K562 (cell line): ENCODE results near the gene SIK3. TPM values are rescaled to one million over a fixed set of nuclear protein-coding genes. Genes with fewer than 3 reads are reported as not detected.

Experiments
- ATAC-seq: fragments of 200-7000 bp; cut with Tn5 transposase; 3 replicates; pipeline ENCODE4 v1.9.1; 2020; ENCODE audit warnings: moderate library complexity
- Bru-seq: library from RNA; stranded (reverse); fragments of 400-500 nt; gene quantifications from one replicate; lab custom pipeline; 2021; lab: Mats Ljungman, UMichigan
- BruChase-seq, 2 experiments: library from RNA; stranded (reverse); fragments of 400-500 nt; gene quantifications; one replicate each; lab custom pipeline; 2021; lab: Mats Ljungman, UMichigan
- BruUV-seq: library from RNA; stranded (reverse); fragments of 400-500 nt; replicated peaks from 2 replicates; lab custom pipeline; 2021; lab: Mats Ljungman, UMichigan
- CTCF ChIA-PET: fragments of 300-600 bp; formaldehyde crosslinking; extraction: SDS; loops from one replicate; lab custom pipeline; 2021; ENCODE audit warnings: low intra/inter-chr PET ratio; lab: Yijun Ruan, JAX
- POLR2A ChIA-PET: fragments of 300-600, 350-650 bp; sonication (Branson Sonifier 250); formaldehyde crosslinking; extraction: SDS; loops from one replicate; lab custom pipeline; 2021; ENCODE audit warnings: antibody characterized with exemption, inconsistent platforms; lab: Yijun Ruan, JAX
- DNase-seq, 4 experiments: peaks; one replicate each; pipeline versions ENCODE4 v3.0.0 to v3.0.0-alpha.2; 2011 to 2018; ENCODE audit warnings: low spot score in 3 of 4, mixed read lengths in 3 of 4; ENCODE audit errors: extremely low read depth in 1 of 4
- FAIRE-seq: peaks from 2 replicates; lab custom pipeline; 2011; peaks lifted over from hg19 to GRCh38; lab: Jason Lieb, UNC
- H2AFZ ChIP-seq: 2 replicates; pipeline ENCODE4 v1.6.0; 2011; ENCODE audit warnings: low read depth, low read length, control low read depth, inconsistent platforms
- H3K27ac ChIP-seq: fragments of 200-600 bp; 3 replicates; pipeline ENCODE4 v1.8.0; 2011; ENCODE audit warnings: low read depth, mild to moderate bottlenecking, control low read depth, inconsistent platforms, low read length, moderate library complexity, mixed read lengths; ENCODE audit errors: extremely low read depth
- H3K27me3 ChIP-seq, 2 experiments: fragments of 300-600 bp in 1 of 2; 2 replicates in 1 of 2; 3 replicates in 1 of 2; pipeline versions ENCODE4 v1.6.0 to v1.8.0; 2011; ENCODE audit warnings: inconsistent platforms in 2 of 2, low read length in 2 of 2, mild to moderate bottlenecking in 1 of 2, mixed read lengths in 1 of 2, moderate library complexity in 1 of 2; ENCODE audit not compliant: control insufficient read depth in 2 of 2, insufficient read depth in 2 of 2
- H3K36me3 ChIP-seq: fragments of 300-600 bp; 3 replicates; pipeline ENCODE4 v1.8.0; 2011; ENCODE audit warnings: mild to moderate bottlenecking, low read length, inconsistent platforms; ENCODE audit not compliant: control insufficient read depth, insufficient read depth
- H3K4me1 ChIP-seq, 2 experiments: fragments of 200-600 bp in 1 of 2; replicated peaks in 1 of 2; 2 replicates in 1 of 2; 3 replicates in 1 of 2; pipeline versions ENCODE4 v1.5.1 to v1.8.0; 2011; ENCODE audit warnings: inconsistent platforms in 2 of 2, low read length in 2 of 2, mild to moderate bottlenecking in 1 of 2, mixed read lengths in 1 of 2, moderate library complexity in 1 of 2; ENCODE audit not compliant: control insufficient read depth in 2 of 2, insufficient read depth in 2 of 2
- H3K4me2 ChIP-seq: 2 replicates; pipeline ENCODE4 v1.6.1; 2011; ENCODE audit warnings: low read length, control low read depth, inconsistent platforms, mixed read lengths; ENCODE audit not compliant: insufficient read depth
- H3K4me3 ChIP-seq: fragments of 200-600 bp; sonication (generic), shearing (Covaris generic); 2 replicates; pipeline ENCODE4 v1.5.1; 2016; ENCODE audit warnings: control low read depth, inconsistent platforms
- H3K79me2 ChIP-seq: fragments of 200-600 bp; 3 replicates; pipeline ENCODE4 v1.8.0; 2011; ENCODE audit warnings: low read length, inconsistent platforms; ENCODE audit not compliant: control insufficient read depth, insufficient read depth
- H3K9ac ChIP-seq, 2 experiments: 2 replicates each; pipeline versions ENCODE4 v1.6.0 to v1.6.1; 2011; ENCODE audit warnings: low read depth in 2 of 2, low read length in 2 of 2, control low read depth in 1 of 2, inconsistent platforms in 1 of 2, mild to moderate bottlenecking in 1 of 2, mixed read lengths in 1 of 2; ENCODE audit not compliant: insufficient read depth in 1 of 2
- H3K9me1 ChIP-seq: one replicate; pipeline ENCODE4 v1.6.0; 2011; ENCODE audit warnings: inconsistent platforms, mild to moderate bottlenecking, low read length, moderate library complexity; ENCODE audit not compliant: control insufficient read depth, insufficient read depth
- H3K9me3 ChIP-seq: replicated peaks from 2 replicates; pipeline ENCODE4 v1.5.1; 2011; ENCODE audit warnings: low read depth, low read length, inconsistent platforms; ENCODE audit not compliant: control insufficient read depth, insufficient read depth
- H4K20me1 ChIP-seq: replicated peaks from 2 replicates; pipeline ENCODE4 v1.6.1; 2011; ENCODE audit warnings: low read length, inconsistent platforms, mixed read lengths; ENCODE audit not compliant: control insufficient read depth, insufficient read depth
- CREBBP ChIP-seq: IDR thresholded peaks from one replicate; pipeline ENCODE4 v1.6.1; 2012; ENCODE audit warnings: low read depth, mild to moderate bottlenecking, control low read depth, inconsistent platforms, low read length
- MYC ChIP-seq, 2 experiments: fragments of 250-450 bp in 1 of 2; sonication (Bioruptor Pico) in 1 of 2; IDR thresholded peaks; 2 replicates each; pipeline versions ENCODE4 v1.5.1 to v1.6.1; 2012 to 2021; ENCODE audit warnings: low read depth in 2 of 2, borderline replicate concordance in 1 of 2, improper control_type of control experiment in 1 of 2, low read length in 1 of 2, mild to moderate bottlenecking in 1 of 2, moderate library complexity in 1 of 2
- NR2C2 ChIP-seq, 2 experiments: fragments of 200-800 bp in 1 of 2; sonication (Bioruptor generic) in 1 of 2; sonication (generic) in 1 of 2; formaldehyde crosslinking in 1 of 2; IDR thresholded peaks; 2 replicates each; pipeline versions ENCODE4 v1.6.1 to v1.8.0; 2016 to 2022; ENCODE audit warnings: mild to moderate bottlenecking in 1 of 2, missing compliant biosample characterization in 1 of 2, missing genetic modification characterization in 1 of 2, missing genetic modification reagents in 1 of 2
- ZHX1 ChIP-seq: fragments of 150-350 bp; conservative IDR thresholded peaks from 2 replicates; pipeline ENCODE4 v1.6.1; 2014; ENCODE audit warnings: low read length
- WGBS: fragments of 100-300 bp; shearing (Covaris generic); methylation state at CpG from one replicate; pipeline ENCODE4 v1.1.6; 2016; ENCODE audit warnings: low coverage, mixed read lengths; ENCODE audit not compliant: insufficient coverage; ENCODE audit errors: missing lambda C conversion rate; 5-methylcytosine and 5-hydroxymethylcytosine counted together
- in situ Hi-C: fragments of 300-500 bp; cut with MboI; formaldehyde crosslinking; loops from 4 replicates; pipeline ENCODE4 v1.15.0; 2018; ENCODE audit warnings: inconsistent platforms, mixed read lengths
- intact Hi-C: fragments of 100-400 bp; cut with micrococcal nuclease; formaldehyde crosslinking; loops from 2 replicates; pipeline ENCODE4 v1.14.2; 2022
- long read RNA-seq, 3 experiments: library from polyadenylated mRNA in 2 of 3; library from RNA in 1 of 3; unstranded in 2 of 3; stranded (forward) in 1 of 3; transcript quantifications; one replicate each; pipeline ENCODE4 v2.0.0, GENCODE V29; 2019 to 2022
- polyA minus RNA-seq, 3 experiments: library from RNA; depleted of rRNA, polyadenylated mRNA; stranded (reverse); fragments of >200 nt; gene quantifications; 2 replicates each; pipeline ENCODE4 v1.2.3, GENCODE V29; 2011
- polyA plus RNA-seq, 8 experiments: library from polyadenylated mRNA; depleted of rRNA in 4 of 8; stranded (reverse) in 5 of 8; unstranded in 3 of 8; fragments of >200 nt; fragmentation: Nextera tagmentation in 2 of 8; fragmentation: Illumina TruSeq in 1 of 8; extraction: Ambion mirVana in 2 of 8; extraction: Trizol in 1 of 8; gene quantifications; 2 replicates each; pipeline versions ENCODE4 v1.2.1 to v1.2.3, GENCODE V29; 2011 to 2014; ENCODE audit warnings: inconsistent platforms in 1 of 8, missing spikeins in 1 of 8
- total RNA-seq, 7 experiments: library from RNA; depleted of rRNA in 6 of 7; stranded (reverse); fragments of >200 nt in 6 of 7; fragmentation: Illumina TruSeq in 2 of 7; extraction: Trizol in 2 of 7; gene quantifications; 2 replicates each; pipeline versions ENCODE4 v1.2.1 to v1.2.3, GENCODE V29; 2011 to 2021; ENCODE audit warnings: low replicate concordance in 1 of 7
- TF ChIP-seq, protein P1 (sequence below): fragments of 200-800 bp; sonication (Bioruptor generic); IDR thresholded peaks from 2 replicates; pipeline ENCODE4 v1.6.1; 2017; ENCODE audit warnings: missing genetic modification characterization, missing compliant biosample characterization
- TF ChIP-seq, protein P2 (sequence below): fragments of 200-800 bp; sonication (Bioruptor generic); IDR thresholded peaks from 2 replicates; pipeline ENCODE4 v1.6.1; 2017; ENCODE audit warnings: missing genetic modification characterization, missing compliant biosample characterization

SIK3 gene
- 63.2 and 103 TPM in 2 replicates for total RNA-seq (2011; cell fraction: chromatin; rRNA removed; ENCODE audit: low replicate concordance)
- 30.0 and 38.4 TPM in 2 replicates for total RNA-seq (2011; cell fraction: nucleolus; rRNA removed)
- 51.0 and 57.2 TPM in 2 replicates for total RNA-seq (2011; cell fraction: nucleoplasm; rRNA removed)
- total RNA-seq (2014; rRNA removed) (8.4 and 9.5 TPM in 2 replicates), total RNA-seq (2014; rRNA removed; fragmentation: Illumina TruSeq; extraction: Trizol) (10.7 and 10.8 TPM in 2 replicates), total RNA-seq (2015; rRNA removed; fragmentation: Illumina TruSeq; extraction: Trizol) (7.6 and 8.5 TPM in 2 replicates), total RNA-seq (2021) (16.7 and 21.6 TPM in 2 replicates), polyA plus RNA-seq (2011; rRNA removed) (6.1 and 7.3 TPM in 2 replicates), polyA plus RNA-seq (2014; fragmentation: Illumina TruSeq; extraction: Trizol) (12.2 and 14.0 TPM in 2 replicates), polyA plus RNA-seq (2014; fragmentation: Nextera tagmentation; extraction: Ambion mirVana) (1 to 10 TPM; 1.6 to 1.8 TPM), polyA plus RNA-seq (2014; rRNA removed) (8.0 and 8.9 TPM in 2 replicates), polyA minus RNA-seq (2011; rRNA and poly(A)+ RNA removed) (14.2 and 16.0 TPM in 2 replicates), Bru-seq, nascent RNA (percentile 76 among the genes with signal in this experiment), BruChase-seq, experiment 1, labeled RNA remaining after a 2-hour chase (percentile 80 among the genes with signal in this experiment), BruChase-seq, experiment 2, labeled RNA remaining after a 6-hour chase (percentile 79 among the genes with signal in this experiment)
- 4.2 and 4.4 TPM in 2 replicates for polyA plus RNA-seq (2011; cell fraction: cytosol; rRNA removed)
- 21.4 and 34.9 TPM in 2 replicates for polyA plus RNA-seq (2011; cell fraction: nucleus; rRNA removed)
- polyA plus RNA-seq (2012) = 9.5 and 10.3 TPM in 2 replicates
- polyA minus RNA-seq (2011; cell fraction: cytosol; rRNA and poly(A)+ RNA removed) = 6.6 and 9.6 TPM in 2 replicates
- 22.2 and 28.9 TPM in 2 replicates for polyA minus RNA-seq (2011; cell fraction: nucleus; rRNA and poly(A)+ RNA removed)
- long read RNA-seq, experiment 1, partial matches to known transcripts = 34 of 49 reads
- long read RNA-seq, experiment 1, other reads (novel, unspliced or antisense) = 14 of 49 reads
- long read RNA-seq, experiment 2, partial matches to known transcripts = 6 of 11 reads
- long read RNA-seq, experiment 2, other reads (novel, unspliced or antisense) = 5 of 11 reads
- long read RNA-seq, experiment 3, partial matches to known transcripts = 1 of 3 reads
- long read RNA-seq, experiment 3, other reads (novel, unspliced or antisense) = 2 of 3 reads

GRCh38 chr11:117098269-117099232, at the start of gene SIK3:
TSS of gene SIK3 (minus strand) at chr11:117098428. CDS start at chr11:117098415, 13 bp downstream.
- 18% methylated on average over 21 of the region's 78 CpGs for WGBS
- TF ChIP-seq NR2C2 (CRISPR knock-in tag; IDR thresholded peaks at IDR 0.05) (no peak), NR2C2 (tag; IDR thresholded peaks at IDR 0.05) (peak; percentile 87), CREBBP (no peak), MYC (IDR thresholded peaks at IDR 0.05; ENCODE audit: low read depth, low read length) (peak; percentile 83), MYC (CRISPR knock-in tag; IDR thresholded peaks at IDR 0.05; ENCODE audit: borderline replicate concordance, low read depth) (0 out of 2 replicates have a peak, but pooled peaks have one; percentile 20), ZHX1 (no peak)
- TF ChIP-seq, protein P1, sequence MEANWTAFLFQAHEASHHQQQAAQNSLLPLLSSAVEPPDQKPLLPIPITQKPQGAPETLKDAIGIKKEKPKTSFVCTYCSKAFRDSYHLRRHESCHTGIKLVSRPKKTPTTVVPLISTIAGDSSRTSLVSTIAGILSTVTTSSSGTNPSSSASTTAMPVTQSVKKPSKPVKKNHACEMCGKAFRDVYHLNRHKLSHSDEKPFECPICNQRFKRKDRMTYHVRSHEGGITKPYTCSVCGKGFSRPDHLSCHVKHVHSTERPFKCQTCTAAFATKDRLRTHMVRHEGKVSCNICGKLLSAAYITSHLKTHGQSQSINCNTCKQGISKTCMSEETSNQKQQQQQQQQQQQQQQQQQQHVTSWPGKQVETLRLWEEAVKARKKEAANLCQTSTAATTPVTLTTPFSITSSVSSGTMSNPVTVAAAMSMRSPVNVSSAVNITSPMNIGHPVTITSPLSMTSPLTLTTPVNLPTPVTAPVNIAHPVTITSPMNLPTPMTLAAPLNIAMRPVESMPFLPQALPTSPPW = peak; percentile 100
- TF ChIP-seq, protein P2, sequence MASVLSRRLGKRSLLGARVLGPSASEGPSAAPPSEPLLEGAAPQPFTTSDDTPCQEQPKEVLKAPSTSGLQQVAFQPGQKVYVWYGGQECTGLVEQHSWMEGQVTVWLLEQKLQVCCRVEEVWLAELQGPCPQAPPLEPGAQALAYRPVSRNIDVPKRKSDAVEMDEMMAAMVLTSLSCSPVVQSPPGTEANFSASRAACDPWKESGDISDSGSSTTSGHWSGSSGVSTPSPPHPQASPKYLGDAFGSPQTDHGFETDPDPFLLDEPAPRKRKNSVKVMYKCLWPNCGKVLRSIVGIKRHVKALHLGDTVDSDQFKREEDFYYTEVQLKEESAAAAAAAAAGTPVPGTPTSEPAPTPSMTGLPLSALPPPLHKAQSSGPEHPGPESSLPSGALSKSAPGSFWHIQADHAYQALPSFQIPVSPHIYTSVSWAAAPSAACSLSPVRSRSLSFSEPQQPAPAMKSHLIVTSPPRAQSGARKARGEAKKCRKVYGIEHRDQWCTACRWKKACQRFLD (CRISPR knock-in tag) = peak; percentile 94

More at GRCh38 chr11:117098269-117099232, at the start of gene SIK3:
- H2AFZ ChIP-seq = peak within 1 kb of the TSS; percentile 95
- H3K9me3 ChIP-seq = no peaks in the 10 kb centered on the region
- intact Hi-C loops (loop anchor here (5.0 kb wide), 3 partner anchors 86 to 201 kb away; no protein-coding TSS in a partner anchor), in situ Hi-C loops (no loop called here)
- peaks cover 45% of the 10 kb centered on the region for H3K79me2 ChIP-seq
- peak within 1 kb of the TSS; percentile 74 to 97 for H3K9ac ChIP-seq
- H3K36me3 ChIP-seq = no peaks in the 10 kb centered on the region; the same call in 2 of the 3 replicates
- FAIRE-seq = peak; percentile 51
- no TSS peak for BruUV-seq
- H3K27ac ChIP-seq = peak within 1 kb of the TSS; percentile 91
- peaks cover 22 to 34% of the 10 kb centered on the region in 2 experiments for H3K4me1 ChIP-seq
- H3K4me3 ChIP-seq = peak within 1 kb of the TSS; percentile 91
- ChIA-PET POLR2A (interaction anchor here (0.6 to 2.4 kb wide), 9 partner anchors 11 to 307 kb away, joined by 3 to 8 read pairs (median 3); partner anchors contain the start of gene APOA5), CTCF (interaction anchor here (0.6 to 1.9 kb wide), 2 partner anchors 35 to 219 kb away, joined by 4 to 8 read pairs; no protein-coding TSS in a partner anchor)
- ATAC-seq = peak; percentile 82
- DNase-seq = peak; percentile 95 to 98 (median 98)
- H3K4me2 ChIP-seq = peak within 1 kb of the TSS; percentile 82
- no peaks in the 10 kb centered on the region for H3K9me1 ChIP-seq
- H4K20me1 ChIP-seq = peaks cover 32% of the 10 kb centered on the region
- H3K27me3 ChIP-seq = no peaks in the 10 kb centered on the region
